BLaER1 treated with 17β-estradiol and CSF1 and Interleukin-3, amounts not matched to agents 10 nM and 100 nM (cell line): ENCODE results near the gene KRTAP9-8.
"Not testable (repeated sequence)": the region's sequence is repeated elsewhere in the genome, so short reads cannot be mapped to it uniquely, and the experiment has no call there.

Experiments used
- H3K27ac ChIP-seq, 11 experiments: shearing (Covaris generic); formaldehyde crosslinking; 2 replicates each; pipeline ENCODE4 v1.8.1; 2022
- H3K27me3 ChIP-seq, 11 experiments: shearing (Covaris generic); formaldehyde crosslinking; 2 replicates each; pipeline ENCODE4 v1.8.1; 2022
- H3K36me3 ChIP-seq, 11 experiments: shearing (Covaris generic); formaldehyde crosslinking; 2 replicates each; pipeline ENCODE4 v1.8.1; 2022
- H3K4me1 ChIP-seq, 10 experiments: shearing (Covaris generic); formaldehyde crosslinking; 2 replicates each; pipeline ENCODE4 v1.8.1; 2022
- H3K4me2 ChIP-seq, 11 experiments: shearing (Covaris generic); formaldehyde crosslinking; 2 replicates each; pipeline ENCODE4 v1.8.1; 2022
- H3K4me3 ChIP-seq, 10 experiments: shearing (Covaris generic); formaldehyde crosslinking; 2 replicates each; pipeline ENCODE4 v1.8.1; 2022
- H3K9ac ChIP-seq, 11 experiments: shearing (Covaris generic); formaldehyde crosslinking; 2 replicates each; pipeline ENCODE4 v1.8.1; 2022
- H3K9me3 ChIP-seq, 11 experiments: shearing (Covaris generic); formaldehyde crosslinking; replicated peaks in 1 of 11; 2 replicates each; pipeline ENCODE4 v1.8.1; 2022
- H4K20me1 ChIP-seq, 11 experiments: shearing (Covaris generic); formaldehyde crosslinking; 2 replicates each; pipeline ENCODE4 v1.8.1; 2022
- Cebpa-rat ChIP-seq, 11 experiments: shearing (Covaris generic); IDR thresholded peaks; 2 replicates each; pipeline ENCODE4 v1.8.1; 2022

Gene KRTAP9-8

GRCh38 chr17:41226051-41226450, 11.7 kb upstream of the KRTAP9-8 start:
- no peaks in the 10 kb centered on the region for H3K27me3 ChIP-seq
- H3K4me1 ChIP-seq, result peaks cover 0 to 5% (median 0%) of the 10 kb centered on the region in 10 experiments; a peak in 4 of 20 replicates
- no peak overlapping the region for H3K4me2 ChIP-seq
- no peak overlapping the region for H3K27ac ChIP-seq
- no peak for TF ChIP-seq Cebpa-rat (IDR thresholded peaks at IDR 0.05)
- H4K20me1 ChIP-seq, result no peaks in the 10 kb centered on the region
- H3K9ac ChIP-seq, result no peak overlapping the region
- H3K4me3 ChIP-seq, result no peak overlapping the region
- H3K36me3 ChIP-seq, result no peaks in the 10 kb centered on the region
- H3K9me3 ChIP-seq, result 0 out of 22 replicates have a peak, but pooled peaks cover 0 to 6% (median 0%) of the 10 kb centered on the region in 11 experiments

- H3K4me1 ChIP-seq, H4K20me1 ChIP-seq, H3K27ac ChIP-seq, H3K36me3 ChIP-seq, H3K9me3 ChIP-seq, H3K4me2 ChIP-seq, H3K27me3 ChIP-seq, H3K4me3 ChIP-seq, H3K9ac ChIP-seq: not testable (repeated sequence)
Measured at GRCh38 chr17:41226598-41227095, 11.2 kb upstream of the KRTAP9-8 start, which contains the start of gene KRTAP9-2. TSS of gene KRTAP9-2 (plus strand) at chr17:41226648. CDS start at chr17:41226655, 7 bp downstream.

- Histone ChIP-seq H3K9ac (no peak overlapping the region), H3K36me3 (no peaks in the 10 kb centered on the region), H3K9me3 (0 out of 22 replicates have a peak, but pooled peaks cover 0 to 6% (median 0%) of the 10 kb centered on the region in 11 experiments), H4K20me1 (no peaks in the 10 kb centered on the region), H3K27ac (no peak overlapping the region), H3K4me2 (no peak overlapping the region), H3K27me3 (no peaks in the 10 kb centered on the region), H3K4me1 (no peaks in the 10 kb centered on the region), H3K4me3 (no peak overlapping the region)
- TF ChIP-seq Cebpa-rat (IDR thresholded peaks at IDR 0.05), result no peak
Measured at GRCh38 chr17:41230094-41230493, 7.7 kb upstream of the KRTAP9-8 start.

GRCh38 chr17:41231731-41232130, 6.1 kb upstream of the KRTAP9-8 start:
- H3K4me3 ChIP-seq, result no peak overlapping the region
- TF ChIP-seq Cebpa-rat (IDR thresholded peaks at IDR 0.05), result no peak
- H3K9me3 ChIP-seq, result no peaks in the 10 kb centered on the region
- H3K27ac ChIP-seq, result no peak overlapping the region
- H3K36me3 ChIP-seq, result no peaks in the 10 kb centered on the region
- H4K20me1 ChIP-seq, result no peaks in the 10 kb centered on the region
- H3K9ac ChIP-seq, result no peak overlapping the region
- H3K4me2 ChIP-seq, result no peak overlapping the region
- no peaks in the 10 kb centered on the region for H3K4me1 ChIP-seq
- no peaks in the 10 kb centered on the region for H3K27me3 ChIP-seq

- not testable (repeated sequence) for H3K27me3 ChIP-seq, H3K4me1 ChIP-seq, H3K27ac ChIP-seq, H3K9ac ChIP-seq, H4K20me1 ChIP-seq, H3K4me2 ChIP-seq, H3K9me3 ChIP-seq, H3K36me3 ChIP-seq, H3K4me3 ChIP-seq
Measured at GRCh38 chr17:41232399-41233105, 5.2 kb upstream of the KRTAP9-8 start, which contains the start of gene KRTAP9-3. TSS of gene KRTAP9-3 (plus strand) at chr17:41232449. CDS start at chr17:41232502, 53 bp downstream.

- H3K36me3 ChIP-seq, H3K9ac ChIP-seq, H3K27ac ChIP-seq, H4K20me1 ChIP-seq, H3K4me2 ChIP-seq, H3K4me3 ChIP-seq, H3K27me3 ChIP-seq, H3K4me1 ChIP-seq: not testable (repeated sequence)
- H3K9me3 ChIP-seq, result peaks cover 7 to 14% (median 10%) of the 10 kb centered on the region in 11 experiments; a peak in 19 of 22 replicates
Measured at GRCh38 chr17:41237116-41237515, 683 bp upstream of the KRTAP9-8 start.

- H3K36me3 ChIP-seq, H4K20me1 ChIP-seq, H3K27me3 ChIP-seq, H3K9ac ChIP-seq, H3K4me2 ChIP-seq, H3K9me3 ChIP-seq, H3K4me3 ChIP-seq, H3K4me1 ChIP-seq, H3K27ac ChIP-seq: not testable (repeated sequence)
Measured at GRCh38 chr17:41246995-41247787, 9.4 kb downstream of the KRTAP9-8 start.

GRCh38 chr17:41249637-41250240, 11.9 kb downstream of the KRTAP9-8 start, which contains the start of gene KRTAP9-4:
TSS of gene KRTAP9-4 (plus strand) at chr17:41249687. CDS start at chr17:41249721, 34 bp downstream.
- not testable (repeated sequence) for H3K4me2 ChIP-seq

GRCh38 chr17:41251261-41251660, 13.5 kb downstream of the KRTAP9-8 start:
- Histone ChIP-seq H3K36me3 (no peaks in the 10 kb centered on the region), H3K27ac (no peak overlapping the region), H3K4me1 (peaks cover 0 to 4% (median 0%) of the 10 kb centered on the region in 10 experiments; a peak in 1 of 20 replicates), H4K20me1 (no peaks in the 10 kb centered on the region), H3K9me3 (no peaks in the 10 kb centered on the region; a peak in 1 of 22 replicates), H3K4me3 (no peak overlapping the region), H3K9ac (no peak overlapping the region), H3K27me3 (no peaks in the 10 kb centered on the region), H3K4me2 (no peak overlapping the region)
- no peak for TF ChIP-seq Cebpa-rat (IDR thresholded peaks at IDR 0.05)

More at GRCh38 chr17:41249637-41250240, 11.9 kb downstream of the KRTAP9-8 start, which contains the start of gene KRTAP9-4:
- H3K4me1 ChIP-seq, H3K27me3 ChIP-seq, H3K9me3 ChIP-seq, H3K36me3 ChIP-seq, H3K4me3 ChIP-seq, H3K27ac ChIP-seq, H4K20me1 ChIP-seq, H3K9ac ChIP-seq: not testable (repeated sequence)
